ENCODE data around the gene GBP1.
"Not testable (repeated sequence)": the region's sequence is repeated elsewhere in the genome, so short reads cannot be mapped to it uniquely, and the experiment has no call there.

The GBP1 gene, protein sequence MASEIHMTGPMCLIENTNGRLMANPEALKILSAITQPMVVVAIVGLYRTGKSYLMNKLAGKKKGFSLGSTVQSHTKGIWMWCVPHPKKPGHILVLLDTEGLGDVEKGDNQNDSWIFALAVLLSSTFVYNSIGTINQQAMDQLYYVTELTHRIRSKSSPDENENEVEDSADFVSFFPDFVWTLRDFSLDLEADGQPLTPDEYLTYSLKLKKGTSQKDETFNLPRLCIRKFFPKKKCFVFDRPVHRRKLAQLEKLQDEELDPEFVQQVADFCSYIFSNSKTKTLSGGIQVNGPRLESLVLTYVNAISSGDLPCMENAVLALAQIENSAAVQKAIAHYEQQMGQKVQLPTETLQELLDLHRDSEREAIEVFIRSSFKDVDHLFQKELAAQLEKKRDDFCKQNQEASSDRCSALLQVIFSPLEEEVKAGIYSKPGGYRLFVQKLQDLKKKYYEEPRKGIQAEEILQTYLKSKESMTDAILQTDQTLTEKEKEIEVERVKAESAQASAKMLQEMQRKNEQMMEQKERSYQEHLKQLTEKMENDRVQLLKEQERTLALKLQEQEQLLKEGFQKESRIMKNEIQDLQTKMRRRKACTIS

DNA sequence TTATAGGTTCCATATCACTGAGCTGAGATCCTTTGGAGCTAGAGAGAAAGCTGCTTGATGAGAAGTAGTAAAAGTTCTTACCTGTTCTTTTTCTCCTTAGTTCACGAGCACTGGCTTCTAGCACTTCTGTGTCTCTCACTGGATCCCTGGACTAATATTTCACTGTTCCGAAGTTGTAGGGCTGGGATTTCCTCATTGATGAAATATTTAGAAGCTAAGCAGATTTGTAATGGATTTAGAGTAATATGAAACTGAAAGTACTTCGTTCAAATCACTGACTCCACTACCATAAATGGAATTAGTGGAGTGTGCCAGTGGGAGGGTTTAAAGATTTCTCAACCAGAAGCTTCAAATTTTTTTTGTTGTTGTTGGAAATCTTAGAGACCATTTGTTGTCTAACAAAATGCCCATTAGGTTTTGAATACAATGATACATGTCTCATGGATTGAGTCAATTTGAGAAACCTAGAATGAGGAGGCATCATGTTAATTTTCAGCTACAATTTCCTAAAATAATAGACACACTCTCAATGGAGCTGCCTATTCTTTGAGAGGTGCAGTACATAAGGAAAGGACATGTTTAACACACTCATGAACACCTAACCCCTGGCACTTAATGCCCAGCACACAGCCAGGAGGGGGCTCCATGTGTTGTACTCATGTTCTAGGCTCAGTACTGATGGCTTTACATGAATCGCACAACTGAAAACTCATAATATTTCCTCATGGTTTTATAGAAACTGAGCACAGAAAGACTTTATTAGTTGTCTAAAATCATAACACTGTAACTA is at the start of gene GBP1:
TSS of gene GBP1 (minus strand) at position 130 of the 790 bp plus-strand sequence. CDS start 1,974 bp downstream, outside the sequence.
- DNase-seq = no peak

DNA sequence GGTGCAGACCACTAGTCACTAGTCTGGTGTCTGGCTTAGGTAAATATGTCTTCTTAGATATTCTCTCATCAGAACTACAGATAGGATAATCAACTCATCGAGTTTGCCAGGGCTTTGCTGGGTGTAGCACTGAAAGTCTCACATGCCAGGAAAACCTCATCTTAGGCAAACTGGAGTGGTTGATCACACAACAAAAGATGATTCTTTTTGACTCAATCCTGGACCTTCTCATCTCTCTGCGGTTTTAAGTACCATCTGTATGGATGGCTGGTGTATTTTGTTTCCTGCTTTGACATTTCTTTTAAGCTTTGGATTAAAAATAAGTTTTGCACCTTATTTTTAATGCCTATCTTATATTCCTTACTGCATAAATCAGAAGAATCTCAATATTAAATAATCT is 49.7 kb upstream of the GBP1 start:
- no peak for DNase-seq

DNA sequence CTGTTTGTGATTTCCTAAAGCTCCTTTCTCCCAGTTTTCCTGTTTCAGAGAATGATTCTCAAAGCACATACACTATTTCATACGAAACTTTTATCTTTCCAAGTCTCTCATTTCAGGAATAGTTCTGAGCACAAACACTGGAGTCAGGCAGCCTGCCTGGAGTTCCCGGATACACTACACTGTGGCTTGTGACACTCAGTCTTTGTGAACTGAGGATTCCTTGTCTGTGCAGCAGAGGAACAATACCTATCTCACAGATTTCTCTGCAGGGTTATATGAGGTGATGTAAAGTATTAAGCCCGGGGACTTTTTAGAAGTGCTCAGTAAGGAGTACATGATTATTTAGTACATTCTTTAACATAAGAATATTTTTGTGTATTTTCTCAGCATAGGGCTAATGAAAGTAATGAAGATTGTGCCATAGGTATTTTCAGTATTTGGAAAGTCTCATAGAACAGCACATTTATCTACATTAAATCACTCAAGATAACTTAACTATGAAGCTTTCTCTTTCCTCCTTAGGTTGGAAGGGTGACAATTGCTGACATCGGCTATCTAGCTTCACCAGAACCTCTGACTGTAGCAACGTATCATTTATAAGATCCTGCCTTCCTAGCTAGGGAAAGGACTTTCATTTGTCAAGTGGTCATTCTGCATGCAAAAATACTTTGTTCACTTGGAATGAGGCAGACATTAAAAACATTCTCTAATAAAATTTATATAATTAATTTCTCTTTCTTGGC is 48.0 kb upstream of the GBP1 start:
- DNase-seq = no peak

DNA sequence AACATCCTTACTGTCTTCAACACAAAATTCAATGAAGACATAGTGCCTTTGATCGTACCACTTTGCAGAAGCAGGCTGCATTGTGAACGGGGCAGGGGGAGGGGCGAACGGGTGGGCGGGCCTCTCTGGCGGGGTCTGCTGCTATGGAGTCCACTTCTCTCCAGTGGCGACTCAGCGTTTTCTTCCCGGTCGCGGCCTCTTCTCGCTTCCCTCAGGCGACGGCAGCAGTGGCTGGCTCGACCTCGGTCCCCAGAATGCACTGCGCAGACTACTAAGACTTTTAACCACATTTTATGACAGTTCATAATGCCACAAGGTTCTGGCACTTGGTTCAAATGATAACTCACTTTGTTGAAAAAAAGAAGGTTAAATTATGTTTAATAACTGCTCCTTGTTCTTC is 39.7 kb upstream of the GBP1 start:
- DNase-seq = no peak

DNA sequence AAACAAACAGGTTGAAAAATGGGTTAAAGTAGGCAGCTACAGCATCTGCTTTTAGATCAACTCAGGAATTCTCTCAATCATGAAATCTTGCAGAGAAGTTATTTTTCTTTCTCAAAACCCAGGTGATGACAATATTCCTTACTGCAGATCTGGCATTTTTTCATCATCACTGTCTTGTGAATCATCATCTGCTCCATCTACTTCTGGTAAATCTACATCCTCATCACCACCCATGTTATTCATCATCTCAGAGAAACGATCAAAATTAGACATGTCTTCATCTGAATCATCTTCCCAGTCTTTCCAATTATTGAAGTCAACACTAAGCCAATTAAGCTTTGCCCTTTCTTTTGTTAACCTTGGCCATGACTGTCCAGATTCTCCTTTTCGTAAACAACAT is 39.1 kb upstream of the GBP1 start:
- DNase-seq = no peak

DNA sequence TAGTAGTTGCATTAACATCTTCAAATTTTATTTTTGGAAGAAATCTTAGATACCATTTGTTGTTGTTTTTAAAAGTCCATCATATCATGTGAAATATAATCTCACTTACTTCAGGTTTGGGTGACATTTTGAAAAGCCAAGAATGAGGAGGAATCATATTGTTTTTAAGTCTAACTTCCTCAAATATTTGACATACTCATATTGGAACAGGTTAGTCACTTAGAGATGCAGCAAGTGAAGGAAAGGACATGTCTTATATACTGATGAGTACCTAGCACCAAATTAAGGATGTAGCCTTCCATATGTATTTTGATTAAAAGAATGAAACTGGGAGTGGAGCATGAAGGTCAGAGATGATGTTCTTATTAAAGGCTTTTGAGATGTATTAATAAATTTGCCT is 37.0 kb upstream of the GBP1 start:
- DNase-seq = no peak

DNA sequence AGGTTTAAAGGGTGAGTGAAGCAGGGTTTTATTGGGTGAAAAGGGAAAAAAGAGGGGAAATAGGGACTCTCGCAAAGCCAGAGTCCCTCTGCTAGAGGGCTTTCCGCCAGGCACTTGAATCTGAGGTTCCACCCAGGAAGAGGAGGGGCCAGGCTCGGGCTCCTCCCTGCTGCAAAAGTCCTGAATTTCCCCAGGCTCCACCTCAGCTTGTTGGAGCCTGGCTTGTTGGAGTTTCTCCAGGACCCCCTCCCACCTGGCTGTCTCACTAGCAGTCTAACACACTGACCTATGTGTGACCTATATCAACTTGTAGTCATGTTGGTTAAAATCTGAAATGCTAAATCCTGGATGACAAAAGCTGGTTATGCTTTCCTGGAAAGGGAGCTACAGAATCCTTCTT is 35.4 kb upstream of the GBP1 start:
- no peak for DNase-seq

DNA sequence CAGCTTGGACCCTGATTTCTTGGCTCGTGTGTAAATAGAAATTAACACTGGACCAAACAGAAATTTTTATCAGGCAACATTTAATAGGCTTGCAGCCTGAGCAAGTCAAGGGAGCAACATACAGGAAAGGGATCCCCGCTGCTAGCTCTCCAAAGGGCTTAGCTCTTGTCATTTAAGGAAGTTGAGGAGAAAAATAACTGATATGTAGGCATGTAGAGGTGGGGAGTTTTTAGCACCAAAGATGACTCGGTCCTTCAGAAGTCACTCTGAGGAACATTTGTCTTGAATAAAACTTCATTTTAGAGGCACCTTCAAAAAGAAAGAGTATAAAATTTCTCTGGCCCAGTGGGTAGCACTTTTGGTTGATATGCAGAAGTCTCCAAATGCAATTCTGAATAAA is 33.8 kb upstream of the GBP1 start:
- DNase-seq = no peak

DNA sequence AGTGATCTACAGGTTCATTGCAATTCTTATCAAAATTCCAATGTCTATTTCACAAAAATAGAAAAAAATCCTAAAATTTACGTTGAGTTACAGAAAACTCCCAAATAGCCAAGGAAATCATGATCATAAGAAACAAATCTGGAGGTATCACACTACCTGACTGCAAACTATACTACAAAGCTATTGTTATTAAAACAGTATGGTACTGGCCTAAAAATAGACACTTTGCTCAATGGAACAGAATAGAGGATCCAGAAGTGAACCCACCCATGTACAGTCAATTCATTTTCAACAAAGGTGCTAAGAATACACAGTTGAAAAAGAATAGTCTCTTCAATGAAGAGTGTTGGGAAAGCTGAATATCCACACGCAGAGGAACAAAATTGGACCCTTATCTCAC is 30.7 kb upstream of the GBP1 start:
- no peak for DNase-seq

DNA sequence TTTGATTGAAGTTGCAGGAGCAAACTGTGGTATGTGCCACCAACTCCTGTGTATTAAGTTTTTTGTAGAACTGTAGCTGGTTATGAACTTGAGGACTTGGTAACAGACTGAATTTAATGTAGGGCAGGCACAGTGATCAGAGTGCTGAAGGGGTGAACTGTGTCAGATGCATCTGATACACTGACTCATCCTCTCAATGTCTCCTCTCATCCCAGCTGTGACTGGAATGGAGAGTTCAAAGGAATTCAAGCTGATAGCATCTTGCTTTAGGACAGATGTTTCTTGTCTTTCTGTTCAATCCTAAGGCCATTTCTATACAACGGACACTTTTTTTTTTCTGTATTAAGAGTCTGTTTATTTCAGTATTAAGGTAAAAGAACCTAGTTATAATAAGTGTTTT is 25.0 kb upstream of the GBP1 start:
- no peak for DNase-seq

DNA sequence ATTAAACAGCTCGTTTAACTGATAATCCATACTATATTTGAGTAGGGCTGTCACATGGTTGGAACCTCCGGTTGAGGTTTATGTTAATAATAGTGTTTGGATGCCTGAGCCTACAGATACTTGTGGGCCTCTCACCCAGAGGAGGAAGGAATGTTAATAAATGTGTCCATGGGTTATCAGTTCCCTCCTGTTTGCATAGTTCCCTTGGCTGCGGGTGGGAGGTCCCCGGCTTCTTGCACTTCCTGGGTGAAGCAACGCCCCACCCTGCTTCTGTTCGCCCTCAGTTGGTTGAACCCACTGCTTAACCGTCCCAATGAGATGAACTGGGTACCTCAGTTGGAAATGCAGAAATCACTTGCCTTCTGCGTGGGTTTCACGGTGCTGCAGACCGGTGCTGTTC is 23.6 kb upstream of the GBP1 start:
- no peak for DNase-seq

DNA sequence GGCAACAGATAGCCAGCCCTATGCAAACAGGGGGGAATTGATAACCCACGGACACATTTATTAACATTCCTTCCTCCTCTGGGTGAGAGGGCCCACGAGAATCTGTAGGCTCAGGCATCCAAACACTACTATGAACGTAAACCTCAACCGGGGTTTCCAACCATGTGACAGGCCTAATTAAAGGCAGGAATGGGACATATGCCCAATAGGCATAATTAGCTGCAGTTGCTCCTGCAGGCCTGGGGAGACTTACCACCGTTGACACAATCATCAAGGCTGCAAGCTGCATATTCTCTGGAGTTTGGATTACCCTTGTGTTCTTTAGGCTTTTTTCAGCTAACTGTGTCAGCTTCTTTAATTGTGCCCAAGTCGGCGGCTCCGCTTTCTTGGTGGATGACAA is 22.2 kb upstream of the GBP1 start:
- DNase-seq = no peak

DNA sequence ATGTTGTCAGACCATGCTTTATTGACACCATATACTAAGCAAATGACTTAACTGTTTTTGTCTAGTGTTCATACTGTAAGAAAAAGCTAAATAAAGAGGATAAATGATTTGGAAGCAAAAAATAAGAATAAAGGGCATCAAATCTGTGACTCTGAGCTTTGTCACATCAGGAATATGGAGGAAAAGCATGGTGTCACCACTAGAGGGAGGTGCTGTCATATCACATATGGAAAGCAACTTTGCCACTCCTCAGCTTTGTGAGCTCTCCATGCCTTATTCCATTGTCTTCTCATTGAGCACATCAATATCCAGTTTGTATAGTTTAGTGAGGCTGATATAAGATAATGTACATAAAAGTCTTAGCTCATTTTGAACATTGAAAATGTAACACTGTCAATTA is 20.8 kb upstream of the GBP1 start:
- no peak for DNase-seq

DNA sequence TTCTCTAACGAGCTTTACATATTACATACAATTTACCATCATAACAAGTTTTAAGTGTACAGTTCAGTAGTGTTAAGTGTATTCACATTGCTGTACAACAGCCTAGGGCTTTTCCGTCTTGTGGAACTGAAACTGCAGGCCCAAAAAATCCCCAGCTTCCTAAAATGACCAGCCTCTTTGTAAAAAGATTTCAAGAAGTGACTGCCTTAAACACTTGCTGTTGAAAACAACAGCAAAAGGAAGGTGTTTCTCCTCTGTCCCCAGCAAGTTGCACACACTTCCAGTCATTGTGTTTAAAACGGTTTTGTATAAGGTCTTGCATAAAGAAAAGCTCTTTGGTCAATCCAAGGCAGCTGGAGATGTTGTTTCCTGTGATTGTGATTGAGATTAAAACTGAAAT is 16.0 kb upstream of the GBP1 start:
- no peak for DNase-seq

DNA sequence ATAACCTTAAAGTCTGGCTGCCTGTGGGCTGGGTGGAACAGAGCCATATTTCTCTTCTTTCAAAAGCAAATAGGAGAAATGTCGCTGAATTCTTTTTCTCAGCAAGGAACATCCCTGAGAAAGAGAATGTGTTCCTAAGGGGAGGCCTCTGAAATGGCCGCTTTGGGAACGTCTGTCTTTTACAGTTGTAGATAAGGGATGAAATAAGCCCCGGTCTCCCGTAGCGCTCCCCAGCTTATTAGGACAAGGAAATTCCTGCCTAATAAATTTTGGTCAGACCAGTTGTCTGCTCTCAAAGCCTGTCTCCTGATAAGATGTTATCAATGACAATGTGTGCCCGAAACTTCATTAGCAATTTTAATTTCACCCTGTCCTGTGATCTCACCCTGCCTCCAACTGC is 15.1 kb upstream of the GBP1 start:
- DNase-seq = not testable (repeated sequence)

DNA sequence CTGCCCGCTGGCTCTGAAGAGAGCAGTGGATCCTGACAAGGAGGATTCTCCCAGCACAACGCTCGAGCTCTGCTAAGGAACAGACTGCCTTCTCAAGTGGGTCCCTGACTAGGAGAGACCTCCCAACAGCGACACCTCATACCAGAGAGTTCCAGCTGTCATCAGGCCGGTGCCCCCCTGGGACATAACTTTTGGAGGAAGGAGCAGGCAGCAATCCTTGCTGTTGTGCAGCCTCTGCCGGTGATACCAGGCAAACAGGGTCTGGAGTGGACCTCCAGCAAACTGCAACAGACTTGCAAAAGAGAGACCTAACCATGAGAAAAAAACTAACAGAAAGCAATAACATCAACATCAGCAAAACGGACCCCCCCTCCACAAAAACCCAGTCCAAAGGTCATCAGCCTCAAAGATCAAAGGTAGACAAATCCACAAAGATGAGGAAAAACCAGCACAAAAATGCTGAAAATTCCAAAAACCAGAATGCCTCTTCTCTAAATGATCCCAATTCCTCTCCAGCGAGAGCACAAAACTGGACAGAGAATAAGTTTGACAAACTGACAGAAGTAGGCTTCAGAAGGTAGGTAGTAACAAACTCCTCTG is 7.6 kb upstream of the GBP1 start:
- DNase-seq = not testable (repeated sequence)

DNA sequence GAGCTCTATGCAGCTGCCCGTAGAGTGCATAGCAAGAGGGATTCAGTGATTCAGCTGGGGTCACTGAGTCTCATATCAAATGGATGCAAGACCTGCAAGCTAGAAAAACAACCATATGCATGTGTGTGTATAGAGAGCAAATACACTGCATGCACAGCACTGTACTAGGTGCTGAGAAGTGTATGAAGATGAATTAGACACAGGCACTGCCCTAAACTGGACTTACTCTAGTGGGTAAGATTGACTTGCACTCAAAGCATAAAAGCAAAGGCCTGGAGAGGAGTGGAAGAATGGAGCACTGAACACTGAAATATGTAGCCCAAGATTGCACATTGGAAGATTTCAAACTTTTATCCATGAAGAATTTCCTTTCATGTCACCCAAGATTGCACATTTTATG is 5.5 kb upstream of the GBP1 start:
- no peak for DNase-seq

DNA sequence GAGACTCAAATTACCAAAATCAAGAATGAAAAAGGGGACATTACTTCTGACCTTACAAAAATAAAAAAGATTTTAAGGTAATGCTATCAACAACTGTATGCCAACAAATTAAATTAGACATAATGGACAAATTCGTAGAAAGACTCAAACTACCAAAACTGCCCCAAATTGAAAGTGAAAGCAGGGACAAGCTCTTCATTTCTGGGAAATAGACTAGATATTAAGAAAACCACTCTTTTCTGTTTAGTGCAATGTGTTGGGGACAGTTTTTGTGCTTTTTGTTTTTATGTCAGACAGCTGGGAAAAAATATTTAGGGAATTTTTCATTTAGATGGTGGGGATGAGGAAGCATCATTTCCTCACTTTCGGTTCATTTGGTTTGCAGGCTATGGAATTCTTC is 4.9 kb upstream of the GBP1 start:
- DNase-seq = no peak

DNA sequence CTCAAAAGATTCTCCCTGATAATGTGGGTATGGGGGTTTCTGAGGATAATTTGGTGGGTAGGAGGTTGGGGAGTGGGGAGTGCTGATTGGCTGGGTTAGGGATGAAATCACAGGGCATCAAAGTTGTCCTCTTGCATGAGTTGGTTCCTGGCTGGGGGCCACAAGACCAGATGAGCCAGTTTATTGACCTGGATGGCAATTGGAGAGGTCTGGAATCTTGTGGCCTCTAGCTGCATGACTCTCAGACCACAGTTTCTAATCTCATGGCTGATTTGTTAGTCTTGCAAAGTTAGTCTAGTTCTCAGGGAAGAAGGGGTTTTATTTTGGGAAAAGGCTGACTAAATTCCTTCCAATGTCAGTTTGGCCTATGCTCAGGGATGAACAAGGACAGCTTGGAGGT is 3.3 kb upstream of the GBP1 start:
- no peak for DNase-seq

DNA sequence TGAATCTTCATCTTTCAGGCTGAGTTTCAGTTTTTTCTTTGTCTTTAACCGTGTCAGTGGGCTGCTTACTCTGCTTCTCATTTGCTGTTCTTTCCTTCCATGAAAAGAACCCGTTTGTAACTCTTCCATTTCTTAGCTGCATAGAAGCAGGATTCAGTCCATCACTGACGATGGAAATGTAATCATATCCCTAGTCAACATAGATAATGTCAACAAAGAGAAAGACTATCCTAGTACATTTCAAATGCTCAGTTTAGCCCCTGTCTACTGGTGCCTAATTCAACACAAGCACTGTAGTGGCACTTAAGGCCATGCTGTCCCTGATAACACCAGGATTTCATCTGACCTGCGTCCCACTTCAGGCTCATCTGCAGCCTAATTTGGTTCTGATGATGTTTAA is 376 bp downstream of the GBP1 start:
- DNase-seq = no peak

DNA sequence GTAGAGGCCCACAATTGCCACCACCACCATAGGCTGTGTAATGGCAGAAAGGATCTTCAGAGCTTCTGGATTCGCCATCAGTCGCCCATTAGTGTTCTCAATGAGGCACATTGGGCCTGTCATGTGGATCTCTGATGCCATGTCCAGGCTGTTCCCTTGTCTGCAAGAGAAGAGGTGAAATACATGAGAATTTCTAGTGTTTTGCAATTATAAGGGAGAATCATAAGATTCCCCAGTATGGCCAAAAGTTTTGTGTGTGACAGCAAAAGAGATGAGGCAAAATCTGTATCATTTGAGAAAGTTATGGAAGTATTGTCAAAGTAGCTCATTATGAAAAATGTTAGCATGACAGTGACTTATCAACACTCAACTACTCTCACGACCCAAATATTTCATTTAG is 1.9 kb downstream of the GBP1 start:
- DNase-seq = no peak

DNA sequence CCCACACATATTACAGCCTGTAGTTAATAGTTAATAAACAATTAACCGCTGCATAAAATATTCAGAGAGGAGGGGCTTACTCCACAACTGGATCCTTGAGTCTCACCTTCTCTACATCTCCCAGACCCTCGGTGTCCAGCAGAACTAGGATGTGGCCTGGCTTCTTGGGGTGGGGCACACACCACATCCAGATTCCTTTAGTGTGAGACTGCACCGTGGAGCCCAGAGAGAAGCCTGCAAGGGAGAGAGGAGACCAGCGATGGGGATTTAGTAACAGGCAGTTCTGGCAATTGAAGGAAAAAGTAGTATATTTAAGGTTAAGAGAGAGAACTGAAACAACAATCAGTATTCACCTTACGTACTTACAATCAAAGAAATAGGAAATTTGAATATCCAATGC is 4.9 kb downstream of the GBP1 start:
- DNase-seq = no peak

DNA sequence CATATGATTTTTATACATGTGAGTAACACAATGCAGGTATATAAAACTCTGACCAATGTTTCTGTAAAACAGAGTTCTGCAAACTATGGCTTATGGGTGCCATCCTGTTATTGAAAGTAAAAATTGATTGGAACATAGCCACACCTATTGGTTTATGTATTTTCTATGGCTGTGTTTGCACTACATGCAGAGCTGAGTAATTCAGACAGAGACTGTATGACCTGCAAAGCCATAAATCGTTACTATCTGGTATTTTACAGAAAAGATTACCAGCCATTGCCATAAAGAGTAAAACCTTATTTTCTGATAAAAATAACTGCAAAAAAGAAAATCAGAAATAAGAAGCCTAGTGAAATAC is 13.1 kb downstream of the GBP1 start:
- no peak for DNase-seq
